RWPE2 (cell line): ENCODE data around the gene ETNPPL.

Experiments
- ATAC-seq: fragments of 200-7000 bp; cut with Tn5 transposase; 3 replicates; pipeline ENCODE4 v1.9.1; 2021; ENCODE audit warnings: low read depth
- DNase-seq: peaks from one replicate; pipeline ENCODE4 v3.0.0-alpha.2; 2020; ENCODE audit warnings: low spot score
- H3K27ac ChIP-seq: fragments of 450-650 bp; 2 replicates; pipeline ENCODE4 v1.5.1; 2017; ENCODE audit warnings: mild to moderate bottlenecking; ENCODE audit not compliant: poor library complexity, severe bottlenecking
- H3K27me3 ChIP-seq: fragments of 250-450 bp; sonication (Bioruptor Pico); 2 replicates; pipeline ENCODE4 v1.5.1; 2021; ENCODE audit warnings: mild to moderate bottlenecking, moderate library complexity; ENCODE audit not compliant: insufficient read depth, poor library complexity, severe bottlenecking
- H3K36me3 ChIP-seq: fragments of 250-450 bp; sonication (Bioruptor Pico); 2 replicates; pipeline ENCODE4 v1.5.1; 2020; ENCODE audit warnings: low read depth, mild to moderate bottlenecking, moderate library complexity
- H3K4me1 ChIP-seq: fragments of 250-450 bp; sonication (Bioruptor Pico); 2 replicates; pipeline ENCODE4 v1.5.1; 2021; ENCODE audit warnings: mild to moderate bottlenecking, moderate library complexity; ENCODE audit not compliant: insufficient read depth, poor library complexity, severe bottlenecking
- H3K4me3 ChIP-seq: fragments of 250-450 bp; sonication (Bioruptor Pico); 2 replicates; pipeline ENCODE4 v1.5.1; 2021; ENCODE audit warnings: mild to moderate bottlenecking, moderate library complexity; ENCODE audit not compliant: severe bottlenecking
- H3K9me3 ChIP-seq: fragments of 250-450 bp; sonication (Bioruptor Pico); 2 replicates; pipeline ENCODE4 v1.5.1; 2021; ENCODE audit warnings: mild to moderate bottlenecking, moderate library complexity; ENCODE audit not compliant: severe bottlenecking
- CTCF ChIP-seq: fragments of 450-650 bp; IDR thresholded peaks from one replicate; pipeline ENCODE4 v1.5.1; 2017; ENCODE audit warnings: mild to moderate bottlenecking, moderate library complexity; ENCODE audit not compliant: poor library complexity, severe bottlenecking

The ETNPPL gene

GRCh38 chr4:108796173-108796572, 33.3 kb upstream of the ETNPPL start:
- no peak for ATAC-seq
- TF ChIP-seq CTCF, result no peak
- DNase-seq, result no peak

GRCh38 chr4:108795733-108796132, 32.9 kb upstream of the ETNPPL start:
- H3K27ac ChIP-seq, result no peak overlapping the region
- H3K4me3 ChIP-seq, result no peak overlapping the region
- TF ChIP-seq CTCF, result no peak
- no peaks in the 10 kb centered on the region for H3K9me3 ChIP-seq
- H3K36me3 ChIP-seq, result no peaks in the 10 kb centered on the region
- H3K27me3 ChIP-seq, result no peaks in the 10 kb centered on the region
- H3K4me1 ChIP-seq, result no peaks in the 10 kb centered on the region
- no peak for ATAC-seq
- DNase-seq, result no peak

More at GRCh38 chr4:108796173-108796572, 33.3 kb upstream of the ETNPPL start:
- H3K27me3 ChIP-seq, result no peaks in the 10 kb centered on the region
- no peak overlapping the region for H3K4me3 ChIP-seq
- no peak overlapping the region for H3K27ac ChIP-seq
- no peaks in the 10 kb centered on the region for H3K9me3 ChIP-seq
- H3K36me3 ChIP-seq, result no peaks in the 10 kb centered on the region
- H3K4me1 ChIP-seq, result no peaks in the 10 kb centered on the region

GRCh38 chr4:108794136-108794535, 31.3 kb upstream of the ETNPPL start:
- DNase-seq, result no peak
- no peaks in the 10 kb centered on the region for H3K36me3 ChIP-seq
- H3K4me1 ChIP-seq, result no peaks in the 10 kb centered on the region
- no peak for TF ChIP-seq CTCF
- no peak overlapping the region for H3K27ac ChIP-seq
- H3K4me3 ChIP-seq, result no peak overlapping the region
- ATAC-seq, result 0 out of 3 replicates have a peak, but pooled peaks have one; percentile 41
- H3K27me3 ChIP-seq, result no peaks in the 10 kb centered on the region
- H3K9me3 ChIP-seq, result no peaks in the 10 kb centered on the region

GRCh38 chr4:108793415-108793814, 30.6 kb upstream of the ETNPPL start:
- H3K27ac ChIP-seq, result no peak overlapping the region
- no peak for ATAC-seq
- no peak for TF ChIP-seq CTCF
- DNase-seq, result no peak
- no peaks in the 10 kb centered on the region for H3K4me1 ChIP-seq
- H3K27me3 ChIP-seq, result no peaks in the 10 kb centered on the region
- H3K36me3 ChIP-seq, result no peaks in the 10 kb centered on the region
- H3K9me3 ChIP-seq, result no peaks in the 10 kb centered on the region
- no peak overlapping the region for H3K4me3 ChIP-seq

GRCh38 chr4:108788731-108789130, 25.9 kb upstream of the ETNPPL start:
- no peak overlapping the region for H3K4me3 ChIP-seq
- H3K27me3 ChIP-seq, result no peaks in the 10 kb centered on the region
- H3K4me1 ChIP-seq, result no peaks in the 10 kb centered on the region
- H3K9me3 ChIP-seq, result no peaks in the 10 kb centered on the region
- DNase-seq, result no peak
- no peak for ATAC-seq
- no peak for TF ChIP-seq CTCF
- no peaks in the 10 kb centered on the region for H3K36me3 ChIP-seq
- no peak overlapping the region for H3K27ac ChIP-seq
